NOMO-1 treated with dmso at 0.1 percent for 144 hours (cell line): ENCODE measurements around the gene MAD1L1.

Experiments used
- DNase-seq: peaks from one replicate; lab custom pipeline; 2025; ENCODE audit not compliant: unreplicated experiment; lab: John Stamatoyannopoulos, UW

Gene MAD1L1

GRCh38 chr7:2120251-2120660 lies 112.5 kb downstream of the MAD1L1 start:
- no peak for DNase-seq

- DNase-seq: no peak
Observed at GRCh38 chr7:2118630-2119190, 114.0 kb downstream of the MAD1L1 start.

- DNase-seq: no peak
Observed at GRCh38 chr7:2118056-2118455, 114.7 kb downstream of the MAD1L1 start.

GRCh38 chr7:2117646-2118045 lies 115.1 kb downstream of the MAD1L1 start:
- DNase-seq: no peak

- no peak for DNase-seq
Observed at GRCh38 chr7:2116989-2117591, 115.7 kb downstream of the MAD1L1 start.

GRCh38 chr7:2116448-2116810 lies 116.3 kb downstream of the MAD1L1 start:
- DNase-seq: no peak

- DNase-seq: no peak
Observed at GRCh38 chr7:2115760-2116447, 116.8 kb downstream of the MAD1L1 start.

GRCh38 chr7:2114926-2115759 lies 117.6 kb downstream of the MAD1L1 start:
- DNase-seq: no peak

- DNase-seq: no peak
Observed at GRCh38 chr7:2114052-2114451, 118.7 kb downstream of the MAD1L1 start.

GRCh38 chr7:2112261-2113198 lies 120.2 kb downstream of the MAD1L1 start:
- no peak for DNase-seq

GRCh38 chr7:2111568-2111967 lies 121.2 kb downstream of the MAD1L1 start:
- DNase-seq: no peak

GRCh38 chr7:2110610-2111396 lies 121.9 kb downstream of the MAD1L1 start:
- no peak for DNase-seq

GRCh38 chr7:2109936-2110609 lies 122.7 kb downstream of the MAD1L1 start:
- peak; percentile 82 for DNase-seq

- peak; percentile 22 for DNase-seq
Observed at GRCh38 chr7:2109251-2109872, 123.4 kb downstream of the MAD1L1 start.

GRCh38 chr7:2108501-2109250 lies 124.1 kb downstream of the MAD1L1 start:
- DNase-seq: no peak

- no peak for DNase-seq
Observed at GRCh38 chr7:2108071-2108455, 124.7 kb downstream of the MAD1L1 start.

GRCh38 chr7:2107386-2108070 lies 125.2 kb downstream of the MAD1L1 start:
- no peak for DNase-seq

- DNase-seq: no peak
Observed at GRCh38 chr7:2106924-2107323, 125.8 kb downstream of the MAD1L1 start.
